Measurements from ENCODE around the gene PDK1. TPM values are rescaled to one million over a fixed set of nuclear protein-coding genes. Genes with fewer than 3 reads are reported as not detected.

The PDK1 gene
- total RNA-seq, 4 donors from 2014 or later = 13.2 to 32.6 (median 18.1) TPM

- no peak for TF ChIP-seq CTCF (IDR thresholded peaks at IDR 0.05; ENCODE audit: low read depth)
Observed at GRCh38 chr2:172554352-172555271, 1.3 kb upstream of the PDK1 start.

- TF ChIP-seq CTCF (IDR thresholded peaks at IDR 0.05; ENCODE audit: low read depth) = no peak
Observed at GRCh38 chr2:172555272-172555521, 693 bp upstream of the PDK1 start.

GRCh38 chr2:172556284-172557033 lies 569 bp downstream of the PDK1 start:
- no peak for TF ChIP-seq CTCF (IDR thresholded peaks at IDR 0.05; ENCODE audit: low read depth)

GRCh38 chr2:172558372-172558771 lies 2.5 kb downstream of the PDK1 start:
- TF ChIP-seq CTCF (IDR thresholded peaks at IDR 0.05; ENCODE audit: low read depth) = no peak

- TF ChIP-seq CTCF (IDR thresholded peaks at IDR 0.05; ENCODE audit: low read depth) = no peak
Observed at GRCh38 chr2:172560721-172561120, 4.8 kb downstream of the PDK1 start.

- TF ChIP-seq CTCF (IDR thresholded peaks at IDR 0.05; ENCODE audit: low read depth) = no peak
Observed at GRCh38 chr2:172561270-172561669, 5.4 kb downstream of the PDK1 start.

GRCh38 chr2:172562298-172562697 lies 6.4 kb downstream of the PDK1 start:
- no peak for TF ChIP-seq CTCF (IDR thresholded peaks at IDR 0.05; ENCODE audit: low read depth)
